MV-4-11 (cell line): ENCODE results near the gene SELENBP1.
A peak's percentile ranks its signal among the peaks of the same experiment; 100 is the strongest.
"Not testable (repeated sequence)": the region's sequence is repeated elsewhere in the genome, so short reads cannot be mapped to it uniquely, and the experiment has no call there.

Source experiments
- DNase-seq: peaks from one replicate; lab custom pipeline; 2025; lab: John Stamatoyannopoulos, UW

SELENBP1 gene

DNA sequence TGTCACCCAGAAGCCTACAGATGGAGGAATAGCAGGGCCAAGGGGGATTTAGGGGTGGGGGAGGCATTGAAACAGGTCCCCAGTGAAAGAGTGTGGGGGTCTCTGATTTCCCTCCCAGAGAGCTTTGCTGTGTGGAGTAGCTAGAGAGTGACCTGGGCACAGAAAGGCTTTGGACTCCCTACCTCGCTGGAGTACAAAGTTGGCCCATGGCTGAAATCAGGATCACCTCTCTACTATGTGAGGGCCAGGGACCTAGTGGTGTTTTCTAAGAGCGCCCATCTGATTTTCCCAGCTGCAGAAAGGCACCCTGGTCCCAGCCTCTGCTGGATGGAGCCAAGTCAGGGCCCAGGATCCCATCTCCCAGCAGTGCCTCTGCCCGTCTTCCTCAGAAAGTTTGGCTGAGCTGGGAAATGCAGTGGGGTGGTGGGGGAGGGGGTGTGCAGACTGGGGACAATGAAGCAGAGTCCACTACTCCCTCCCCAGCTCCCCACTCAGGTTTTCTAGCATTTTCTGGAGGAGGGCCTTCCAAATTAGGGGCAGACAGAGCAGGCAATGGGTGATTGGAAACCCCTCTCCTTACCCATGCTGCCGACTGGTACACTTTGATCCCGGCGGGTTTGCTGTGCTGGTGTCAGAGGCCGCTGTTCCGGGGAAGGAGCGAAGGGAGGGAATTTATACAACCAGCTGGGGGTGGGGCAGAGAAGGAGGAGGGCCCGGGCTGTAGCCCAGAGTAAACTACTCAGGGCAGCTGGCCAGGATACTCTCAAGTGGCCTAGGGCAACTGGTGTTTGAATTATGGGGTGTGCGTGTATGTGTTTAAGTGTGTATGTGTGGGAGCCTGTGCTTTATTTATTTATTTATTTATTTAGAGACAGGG, at the start of gene SELENBP1:
TSS of gene SELENBP1 (minus strand) at position 648 of the 877 bp plus-strand sequence. CDS start at position 584, 64 bp downstream.
- no peak for DNase-seq

DNA sequence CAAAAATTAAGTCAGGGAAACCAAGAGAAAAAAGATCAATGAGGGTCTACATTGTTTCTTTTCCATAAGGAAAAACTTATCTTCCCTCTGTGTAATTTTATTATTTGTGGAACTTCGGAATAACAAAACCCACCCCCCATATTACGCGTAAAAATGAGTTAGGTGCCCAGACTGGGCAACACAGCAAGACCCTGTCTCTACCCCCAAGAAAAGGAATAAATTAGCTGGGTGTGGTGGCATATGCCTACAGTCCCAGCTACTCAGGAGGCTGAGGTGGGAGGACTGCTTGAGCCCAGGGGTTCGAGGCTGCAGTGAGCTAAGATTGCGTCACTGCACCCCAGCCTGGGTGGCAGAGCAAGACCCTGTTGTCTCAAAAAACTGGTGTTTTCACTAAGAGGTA, 47.3 kb upstream of the SELENBP1 start:
- no peak for DNase-seq

DNA sequence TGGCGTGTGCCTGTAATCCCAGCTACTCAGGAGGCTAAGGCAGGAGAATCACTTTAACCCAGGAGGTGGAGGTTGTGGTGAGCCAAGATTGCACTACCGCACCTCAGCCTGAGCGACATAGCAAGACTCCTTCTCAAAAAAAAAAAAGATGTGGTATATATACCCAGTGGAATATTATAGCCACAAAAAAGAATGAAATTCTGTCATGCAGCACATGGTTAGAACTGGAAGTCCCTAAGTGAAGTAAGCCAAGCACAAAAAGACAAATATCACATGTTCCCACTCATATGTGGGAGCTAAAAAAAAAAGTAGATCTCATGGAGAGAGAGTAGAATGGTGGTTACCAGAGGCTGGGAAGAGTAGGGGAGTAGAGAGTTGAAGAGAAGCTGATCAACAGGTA, 45.6 kb upstream of the SELENBP1 start:
- no peak for DNase-seq

DNA sequence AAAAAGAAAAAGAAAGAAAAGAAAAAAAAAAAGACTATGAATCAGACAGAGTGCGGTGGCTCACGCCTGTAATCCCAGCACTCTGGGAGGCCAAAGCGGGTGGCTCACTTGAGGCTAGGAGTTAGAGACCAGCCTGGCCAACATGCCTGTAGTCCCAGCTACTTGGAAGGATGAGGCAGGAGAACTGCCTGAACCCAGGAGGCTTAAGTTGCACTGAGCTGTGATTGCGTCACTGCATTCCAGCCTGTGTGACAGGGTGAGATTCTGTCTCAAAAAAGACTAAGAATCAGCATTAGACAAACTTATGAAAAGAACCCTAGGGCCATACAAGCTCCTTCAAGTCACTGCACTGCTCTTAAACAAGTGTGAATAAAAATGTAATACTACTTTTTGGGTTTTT, 43.7 kb upstream of the SELENBP1 start:
- no peak for DNase-seq

DNA sequence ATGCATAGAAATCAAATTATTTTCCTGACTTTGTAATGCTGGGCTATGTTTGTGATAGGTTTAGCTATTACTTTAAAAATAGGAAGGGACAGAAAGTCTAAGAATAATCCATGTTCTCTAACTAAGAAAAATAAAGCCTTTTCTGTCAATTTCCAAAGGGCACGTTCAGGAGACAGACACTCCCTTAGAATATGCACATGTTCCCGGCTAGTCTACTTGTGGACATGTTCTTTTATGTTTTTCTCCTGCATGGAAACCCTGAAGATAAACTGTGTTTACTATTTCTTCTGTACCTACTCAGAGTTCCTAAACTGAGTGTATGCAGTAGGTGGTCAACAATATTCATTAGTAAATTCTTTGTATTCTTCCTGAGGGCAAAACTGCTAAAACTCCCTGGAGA, 39.4 kb upstream of the SELENBP1 start:
- no peak for DNase-seq

DNA sequence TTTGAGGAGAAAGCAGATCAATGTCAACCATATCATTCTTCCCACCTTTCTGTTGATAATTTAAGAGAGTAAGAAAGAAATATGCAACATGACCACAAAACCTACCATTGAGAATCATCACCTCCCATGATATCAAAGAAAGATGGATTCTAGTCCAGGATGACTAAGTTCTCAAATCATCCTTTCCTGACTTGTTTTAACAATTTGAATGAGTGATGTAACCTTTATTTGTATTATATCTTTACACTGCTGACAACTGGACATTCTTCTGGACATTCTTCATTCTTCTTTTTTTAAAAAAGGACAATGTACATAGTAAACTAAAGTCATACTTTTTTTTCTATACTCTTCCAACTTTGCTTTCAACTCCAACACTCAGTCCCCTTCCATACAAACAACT, 36.4 kb upstream of the SELENBP1 start:
- no peak for DNase-seq

DNA sequence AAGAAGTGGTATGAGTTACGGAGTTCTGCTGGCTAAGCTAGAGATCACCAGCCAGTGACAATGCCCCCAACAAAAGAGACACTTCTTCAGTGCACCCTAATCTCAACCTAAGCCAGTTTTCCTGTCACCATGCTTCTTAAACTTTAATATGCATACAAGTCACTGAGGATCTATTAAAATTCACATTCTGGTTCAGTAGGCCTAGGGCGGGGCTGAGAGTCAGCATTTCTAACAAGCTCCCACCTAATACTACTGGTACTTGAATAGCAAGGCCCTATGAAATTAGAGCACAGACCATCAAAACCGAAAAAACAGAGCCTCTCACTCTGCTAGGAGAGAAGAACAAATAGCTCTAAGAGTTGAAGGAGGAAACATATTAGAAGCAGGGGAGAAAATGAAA, 34.8 kb upstream of the SELENBP1 start:
- no peak for DNase-seq

DNA sequence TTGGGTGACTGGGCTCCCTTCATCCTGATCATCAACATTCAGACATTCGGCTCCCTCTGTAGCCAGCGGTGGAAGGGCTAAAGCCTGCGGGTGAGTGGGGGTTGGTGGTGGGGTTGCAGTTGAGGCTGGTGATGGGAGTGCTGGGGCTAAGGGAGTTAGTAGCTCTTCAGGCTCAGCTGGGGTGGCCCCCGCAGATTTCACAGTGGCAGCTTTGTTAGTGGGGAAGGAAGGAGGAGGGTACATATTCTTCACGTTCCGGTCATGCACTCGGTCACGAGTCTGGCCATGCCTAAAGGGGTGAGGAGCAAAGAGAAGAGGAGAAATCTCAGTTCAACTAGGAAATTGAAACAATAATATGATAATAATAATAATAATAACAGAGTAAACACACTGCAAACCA, 33.7 kb upstream of the SELENBP1 start:
- DNase-seq: no peak

DNA sequence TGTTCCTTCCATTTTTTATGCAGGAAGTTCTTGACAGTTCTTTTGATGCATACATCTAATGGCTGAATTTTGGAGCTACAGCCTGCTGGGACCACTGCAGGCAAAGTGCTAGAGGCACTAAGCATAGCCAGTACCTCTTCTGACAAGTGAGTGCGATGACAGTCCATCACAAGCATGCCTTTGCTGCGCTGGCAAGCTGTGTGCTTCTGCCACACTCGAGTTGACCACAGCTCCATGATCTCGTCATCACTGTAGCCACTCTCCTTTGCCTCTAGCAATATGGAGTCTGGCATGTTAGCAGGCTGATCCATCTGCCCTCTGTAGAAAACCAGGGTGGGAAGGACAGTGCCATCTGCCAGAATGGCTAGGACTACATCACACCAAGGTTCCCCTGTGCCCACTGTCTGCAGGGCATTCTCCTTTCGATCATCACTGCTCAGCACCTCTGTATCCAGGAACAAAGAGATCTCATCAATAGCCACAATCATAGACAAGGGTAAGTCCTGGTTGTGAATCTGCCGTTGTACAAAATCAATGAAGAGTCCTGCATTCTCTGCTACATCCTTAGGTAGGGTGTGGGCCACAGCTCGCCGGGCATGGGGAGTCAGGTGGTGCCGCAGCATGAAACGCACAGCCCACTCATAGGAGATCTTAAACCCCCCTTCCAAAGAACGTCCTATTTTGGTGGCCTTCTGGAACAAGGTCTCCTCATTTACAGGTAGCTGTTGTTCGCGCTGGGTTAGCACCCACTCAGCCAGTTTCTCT, 32.9 kb upstream of the SELENBP1 start:
- no peak for DNase-seq

DNA sequence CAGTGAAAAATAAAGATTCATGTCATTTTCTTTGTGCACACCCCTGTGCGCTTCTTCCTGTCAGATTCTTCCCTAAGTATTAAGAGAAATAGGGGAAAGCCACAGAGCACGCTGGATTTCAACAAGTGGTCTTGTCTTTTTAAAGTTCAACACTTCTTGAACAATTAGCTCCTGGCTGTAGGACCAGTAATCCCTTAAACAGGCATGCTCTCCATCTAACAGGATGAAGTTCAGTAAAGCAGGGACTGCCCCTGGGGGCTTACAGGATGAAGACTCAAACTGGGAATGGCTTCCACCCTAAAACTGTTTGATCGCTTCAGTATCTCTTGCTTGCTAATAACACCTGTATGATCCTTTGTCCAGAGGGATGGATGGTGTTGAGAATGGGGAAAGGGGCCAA, 31.1 kb upstream of the SELENBP1 start:
- no peak for DNase-seq

DNA sequence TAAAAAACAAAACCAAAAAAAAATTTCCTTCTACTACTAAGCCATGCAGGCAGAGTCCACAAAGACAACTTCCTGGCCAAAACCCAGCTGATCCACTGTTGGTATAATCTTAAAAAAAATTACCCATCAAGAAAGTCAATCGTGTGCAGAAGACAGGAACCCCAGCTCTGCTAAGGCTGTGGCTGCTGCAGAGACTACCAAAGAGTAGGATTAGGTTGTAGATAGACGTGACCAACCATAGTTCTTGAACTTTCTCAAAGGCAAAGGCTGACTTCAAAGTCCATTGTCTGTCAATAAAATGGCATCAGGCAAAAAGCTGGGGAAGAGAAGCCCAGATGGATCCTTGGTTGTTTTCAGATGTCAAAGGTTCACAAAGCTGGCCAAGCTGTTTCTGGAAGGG, 30.3 kb upstream of the SELENBP1 start:
- DNase-seq: no peak

DNA sequence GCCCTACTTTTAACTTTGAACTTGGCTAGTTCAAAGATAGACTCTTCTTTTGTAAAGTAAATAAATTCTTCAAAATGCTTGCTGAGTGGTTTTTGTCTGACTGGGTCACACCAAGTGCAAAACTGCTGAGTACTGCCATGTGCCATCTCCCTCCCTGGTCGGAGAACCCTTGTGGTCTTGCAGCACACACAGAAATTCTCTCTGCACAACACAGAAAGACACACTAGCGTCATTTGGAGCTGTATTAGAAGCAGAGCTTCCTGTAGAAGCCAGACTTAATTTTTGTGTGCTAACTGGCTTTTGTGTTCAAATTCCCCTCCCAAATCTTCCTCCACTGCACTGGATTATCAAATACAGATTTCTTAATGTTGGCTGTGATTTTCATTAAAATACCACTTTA, 29.4 kb upstream of the SELENBP1 start:
- DNase-seq: no peak

DNA sequence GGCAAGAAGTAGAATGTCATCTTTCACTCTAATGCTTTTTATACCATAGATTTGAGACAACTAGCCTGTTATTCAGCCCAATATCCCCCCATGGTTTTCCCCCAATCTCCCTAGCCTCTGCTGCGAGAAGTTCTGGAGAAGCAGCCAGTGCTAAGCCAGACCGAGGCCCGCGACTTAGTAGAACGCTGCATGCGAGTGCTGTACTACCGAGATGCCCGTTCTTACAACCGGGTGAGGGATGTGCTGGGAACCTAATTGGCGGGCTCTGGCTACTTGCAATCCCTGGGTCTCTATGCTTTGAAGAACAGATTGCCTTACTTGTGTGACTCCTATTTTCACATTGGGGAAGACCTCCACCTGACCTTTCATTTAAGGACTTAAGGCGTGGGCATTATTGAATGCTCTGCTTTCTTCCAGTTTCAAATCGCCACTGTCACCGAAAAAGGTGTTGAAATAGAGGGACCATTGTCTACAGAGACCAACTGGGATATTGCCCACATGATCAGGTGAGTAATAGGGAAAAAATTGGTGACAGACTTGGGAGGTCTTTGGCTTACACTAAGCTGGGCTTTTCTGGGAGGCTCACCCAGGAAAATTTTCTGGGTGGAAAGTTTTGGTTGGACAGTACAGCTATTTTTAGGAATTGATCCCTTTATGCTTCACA, 28.8 kb upstream of the SELENBP1 start:
- no peak for DNase-seq

DNA sequence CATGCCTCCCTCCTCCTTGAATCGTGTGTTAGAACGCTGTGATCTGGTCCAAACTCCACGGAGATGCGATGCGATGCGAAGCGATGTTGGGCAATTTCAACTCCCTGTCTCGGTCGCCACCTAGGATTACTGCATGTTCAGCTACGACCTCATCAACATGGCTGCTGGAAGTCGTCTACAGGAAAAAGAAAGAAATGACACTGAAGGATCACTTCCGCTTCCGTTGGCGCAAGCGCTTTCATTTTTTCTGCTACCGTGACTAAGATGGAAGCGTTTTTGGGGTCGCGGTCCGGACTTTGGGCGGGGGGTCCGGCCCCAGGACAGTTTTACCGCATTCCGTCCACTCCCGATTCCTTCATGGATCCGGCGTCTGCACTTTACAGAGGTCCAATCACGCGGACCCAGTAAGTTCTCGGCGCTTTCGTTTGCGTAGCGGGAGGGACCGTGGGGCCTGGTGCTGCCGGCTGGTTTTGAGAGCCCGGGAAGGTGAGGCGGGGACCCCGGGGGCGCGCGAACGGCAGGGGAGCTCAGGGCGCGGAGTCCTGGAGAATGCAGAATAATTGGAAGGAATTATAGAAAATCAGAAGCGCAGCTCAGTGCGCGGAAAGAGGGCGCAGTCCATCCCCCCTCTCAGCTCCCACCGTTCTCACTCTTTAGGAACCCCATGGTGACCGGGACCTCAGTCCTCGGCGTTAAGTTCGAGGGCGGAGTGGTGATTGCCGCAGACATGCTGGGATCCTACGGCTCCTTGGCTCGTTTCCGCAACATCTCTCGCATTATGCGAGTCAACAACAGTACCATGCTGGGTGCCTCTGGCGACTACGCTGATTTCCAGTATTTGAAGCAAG, 27.0 kb upstream of the SELENBP1 start, which contains the start of gene PSMB4:
TSS of gene PSMB4 (plus strand) at position 250 of the 848 bp plus-strand sequence. CDS start at position 265, 15 bp downstream.
- DNase-seq: peak; percentile 95

DNA sequence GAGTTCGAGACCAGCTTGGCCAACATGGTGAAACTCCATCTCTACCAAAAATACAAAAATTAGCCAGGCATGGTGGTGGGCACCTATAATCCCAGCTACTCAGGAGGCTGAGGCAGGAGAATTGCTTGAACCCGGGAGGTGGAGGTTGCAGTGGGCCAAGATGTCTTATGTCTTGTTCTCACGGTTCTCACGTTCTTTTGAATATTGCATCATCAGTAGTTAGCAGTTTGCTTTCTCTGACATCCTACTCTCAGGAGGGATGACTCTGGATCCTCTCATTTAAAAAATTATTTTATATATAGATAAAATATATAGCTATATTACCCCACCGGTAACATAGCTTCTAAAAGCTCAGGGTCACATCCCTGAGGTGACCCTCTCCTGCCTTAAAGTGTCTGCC, 23.8 kb upstream of the SELENBP1 start:
- DNase-seq: not testable (repeated sequence)

DNA sequence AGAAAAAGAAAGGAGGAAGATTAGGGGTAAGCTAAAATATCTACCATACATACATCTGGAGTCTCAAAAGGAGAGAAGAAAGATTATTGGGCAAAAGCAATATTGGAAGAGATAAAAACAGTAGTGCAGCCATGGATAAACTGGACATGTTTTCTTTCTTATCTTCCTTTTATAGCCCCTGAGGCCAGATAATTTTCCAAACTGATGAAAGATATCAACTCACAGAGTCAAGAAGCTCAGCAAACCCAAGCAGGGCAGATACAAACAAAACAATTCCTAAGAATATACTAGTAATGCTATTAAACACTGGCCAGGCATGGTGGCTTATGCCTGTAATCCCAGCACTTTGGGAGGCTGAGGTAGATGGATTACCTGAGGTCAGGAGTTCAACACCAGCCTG, 21.1 kb upstream of the SELENBP1 start:
- no peak for DNase-seq

DNA sequence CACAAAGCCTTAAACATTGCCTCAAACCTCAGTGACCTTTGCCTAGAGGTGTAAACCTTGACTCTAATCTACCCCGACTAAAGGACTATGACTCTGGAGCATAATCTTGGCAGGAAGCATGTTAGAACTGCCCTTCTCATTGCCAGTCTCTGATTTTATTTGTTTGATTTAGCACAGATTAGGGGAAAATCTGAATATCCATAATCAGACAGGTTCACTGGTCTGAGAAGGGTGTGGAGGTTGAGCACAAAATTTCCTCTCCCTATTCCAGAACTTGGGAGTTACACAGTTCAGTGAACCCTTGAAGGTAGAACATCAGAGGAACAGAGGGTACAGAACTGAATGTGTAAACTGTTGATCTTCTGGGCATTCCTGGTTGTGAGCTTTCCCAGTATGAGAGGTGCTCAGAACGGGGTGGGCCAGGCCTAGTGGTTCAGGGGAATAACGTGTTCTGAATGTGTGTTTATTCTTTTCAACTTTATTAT, 18.6 kb upstream of the SELENBP1 start:
- no peak for DNase-seq

DNA sequence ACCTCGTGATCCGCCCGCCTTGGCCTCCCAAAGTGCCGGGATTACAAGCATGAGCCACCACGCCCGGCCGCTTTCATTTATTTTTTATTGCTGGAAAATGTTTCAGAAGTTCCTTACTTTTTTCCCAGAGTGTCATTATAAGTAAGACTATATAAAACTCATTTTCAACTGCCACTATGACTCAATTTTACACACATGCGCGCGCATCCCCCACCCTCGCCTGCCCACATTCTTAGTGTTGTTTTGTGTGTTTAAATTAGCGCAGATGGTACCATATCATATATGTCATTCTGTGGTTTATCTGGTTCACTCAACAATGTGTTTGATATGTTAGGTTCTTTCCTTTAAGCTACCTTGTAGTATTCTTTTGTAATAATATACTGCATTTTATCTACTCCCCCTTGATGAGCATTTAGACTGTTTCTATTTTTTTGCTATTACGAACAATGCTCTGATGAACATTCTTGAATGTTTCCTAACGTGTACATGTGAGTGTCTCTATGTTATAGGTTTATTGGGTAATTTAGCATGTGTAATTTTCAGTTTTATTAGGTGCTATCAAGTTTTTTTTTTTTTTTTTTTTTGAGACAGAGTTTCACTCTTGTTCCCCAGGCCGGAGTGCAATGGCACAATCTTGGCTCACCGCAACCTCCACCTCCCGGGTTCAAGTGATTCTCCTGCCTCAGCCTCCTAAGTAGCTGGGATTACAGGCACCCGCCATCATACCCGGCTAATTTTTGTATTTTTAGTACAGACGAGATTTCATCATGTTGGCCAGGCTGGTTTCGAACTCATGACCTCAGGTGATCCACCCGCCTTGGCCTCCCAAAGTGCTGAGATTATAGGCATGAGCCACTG, 17.9 kb upstream of the SELENBP1 start:
- DNase-seq: not testable (repeated sequence)

DNA sequence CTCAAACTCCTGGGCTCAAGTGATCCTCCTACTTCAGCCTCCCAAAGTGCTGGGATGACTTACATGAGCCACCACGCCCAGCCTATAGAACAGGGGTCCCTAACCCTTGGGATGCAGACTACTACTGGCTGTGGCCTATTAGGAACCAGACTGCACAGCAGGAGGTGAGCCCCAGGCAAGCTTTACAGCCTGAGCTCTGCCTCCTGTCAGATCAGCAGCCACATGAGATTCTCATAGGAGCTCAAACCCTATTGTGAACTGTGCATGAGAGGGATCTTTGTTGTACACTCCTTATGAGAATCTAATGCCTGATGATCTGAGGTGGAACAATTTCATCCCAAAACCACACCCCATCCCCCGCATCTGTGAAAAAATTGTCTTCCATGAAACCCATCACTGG, 13.5 kb upstream of the SELENBP1 start:
- no peak for DNase-seq

DNA sequence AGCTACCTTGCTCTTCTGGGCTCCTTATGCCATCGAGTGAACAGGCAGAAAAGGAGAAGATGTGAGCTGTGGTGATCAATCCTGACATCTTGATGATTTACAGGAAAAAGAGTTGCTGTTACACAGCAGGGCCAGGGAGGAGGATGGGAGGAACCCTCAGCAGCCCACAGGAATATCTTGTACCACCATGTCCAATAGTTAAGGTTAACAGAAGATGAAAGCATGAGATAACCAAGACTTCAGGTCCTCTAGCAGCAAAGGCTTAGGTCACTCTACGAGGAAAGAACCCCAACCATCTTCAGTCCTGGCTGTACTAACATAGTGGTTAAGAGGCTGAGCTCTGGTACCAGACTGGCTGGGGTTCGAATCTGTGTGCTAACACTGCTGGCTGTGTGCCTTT, 12.1 kb upstream of the SELENBP1 start:
- no peak for DNase-seq
